Non-pigmented ciliary epithelial cell (primary cell): Measurements from ENCODE around the gene CNTN5.
"Not testable (repeated sequence)": the region's sequence is repeated elsewhere in the genome, so short reads cannot be mapped to it uniquely, and the experiment has no call there.

Source experiments
- DNase-seq: peaks from one replicate; pipeline ENCODE4 v3.0.0-alpha.2; 2010; ENCODE audit warnings: low read depth

Gene CNTN5

GRCh38 chr11:99277281-99277680, 256.5 kb downstream of the CNTN5 start:
- DNase-seq = no peak

GRCh38 chr11:99279266-99279665, 258.5 kb downstream of the CNTN5 start:
- no peak for DNase-seq

GRCh38 chr11:99281331-99281730, 260.6 kb downstream of the CNTN5 start:
- DNase-seq = no peak

GRCh38 chr11:99297925-99298324, 277.2 kb downstream of the CNTN5 start:
- not testable (repeated sequence) for DNase-seq

- no peak for DNase-seq
These were observed 286.9 kb downstream of the CNTN5 start for GRCh38 chr11:99307510-99308088.

GRCh38 chr11:99311870-99312269, 291.1 kb downstream of the CNTN5 start:
- no peak for DNase-seq

- DNase-seq = no peak
These were observed 296.2 kb downstream of the CNTN5 start for GRCh38 chr11:99316776-99317520.

GRCh38 chr11:99320769-99321290, 300.1 kb downstream of the CNTN5 start:
- DNase-seq = no peak

- DNase-seq = peak; percentile 77
These were observed 305.1 kb downstream of the CNTN5 start for GRCh38 chr11:99325847-99326246.

GRCh38 chr11:99327066-99327465, 306.3 kb downstream of the CNTN5 start:
- DNase-seq = no peak

- DNase-seq = no peak
These were observed 306.8 kb downstream of the CNTN5 start for GRCh38 chr11:99327527-99327926.

- DNase-seq = no peak
These were observed 312.9 kb downstream of the CNTN5 start for GRCh38 chr11:99333621-99334020.

GRCh38 chr11:99343117-99343516, 322.4 kb downstream of the CNTN5 start:
- DNase-seq = no peak

- DNase-seq = no peak
These were observed 328.5 kb downstream of the CNTN5 start for GRCh38 chr11:99349151-99349673.

- DNase-seq = no peak
These were observed 330.9 kb downstream of the CNTN5 start for GRCh38 chr11:99351624-99352023.

- DNase-seq = no peak
These were observed 331.9 kb downstream of the CNTN5 start for GRCh38 chr11:99352642-99353041.

GRCh38 chr11:99366546-99366945, 345.8 kb downstream of the CNTN5 start:
- DNase-seq = no peak

GRCh38 chr11:99368583-99368982, 347.8 kb downstream of the CNTN5 start:
- no peak for DNase-seq

GRCh38 chr11:99370549-99371216, 349.9 kb downstream of the CNTN5 start:
- DNase-seq = peak; percentile 28

GRCh38 chr11:99371257-99371656, 350.5 kb downstream of the CNTN5 start:
- DNase-seq = no peak

GRCh38 chr11:99376463-99376862, 355.7 kb downstream of the CNTN5 start:
- no peak for DNase-seq

- DNase-seq = no peak
These were observed 363.0 kb downstream of the CNTN5 start for GRCh38 chr11:99383648-99384245.
